HEK293 (cell line): Measurements from ENCODE around the gene MSH4.

Experiments used
- CTCF ChIA-PET: fragments of 350-600 bp; formaldehyde crosslinking; extraction: SDS; loops from one replicate; lab custom pipeline; 2021; ENCODE audit warnings: antibody characterized with exemption; lab: Yijun Ruan, JAX
- POLR2A ChIA-PET: fragments of 300-600 bp; formaldehyde crosslinking; extraction: SDS; loops from one replicate; lab custom pipeline; 2020; ENCODE audit warnings: antibody characterized with exemption, inconsistent platforms; lab: Yijun Ruan, JAX
- H3K27ac ChIP-seq: fragments of 200-500 bp; sonication (Bioruptor generic); 2 replicates; pipeline ENCODE4 v1.5.1; 2014; ENCODE audit warnings: low read depth, low read length, control low read depth, inconsistent platforms; ENCODE audit errors: extremely low read depth
- H3K36me3 ChIP-seq, 2 experiments: fragments of 200-500 bp in 1 of 2; sonication (Bioruptor generic) in 1 of 2; 1 replicate in 1 of 2; 2 replicates in 1 of 2; pipeline ENCODE4 v1.5.1; 2014 to 2017; ENCODE audit warnings: inconsistent platforms in 2 of 2, low read length in 2 of 2; ENCODE audit not compliant: control insufficient read depth in 2 of 2, insufficient read depth in 1 of 2
- H3K4me1 ChIP-seq: fragments of 200-500 bp; sonication (Bioruptor generic); 2 replicates; pipeline ENCODE4 v1.5.1; 2014; ENCODE audit warnings: mild to moderate bottlenecking, low read length, inconsistent platforms; ENCODE audit not compliant: control insufficient read depth, insufficient read depth
- H3K4me3 ChIP-seq: 2 replicates; pipeline ENCODE4 v1.5.1; 2011; ENCODE audit warnings: low read depth, mild to moderate bottlenecking, control low read depth, low read length, moderate library complexity
- H3K9me3 ChIP-seq: fragments of 200-500 bp; sonication (Bioruptor generic); 2 replicates; pipeline ENCODE4 v1.5.1; 2014; ENCODE audit warnings: low read depth, low read length, inconsistent platforms; ENCODE audit not compliant: control insufficient read depth, insufficient read depth
- CTCF ChIP-seq: fragments of 450-650 bp; formaldehyde crosslinking; IDR thresholded peaks from 2 replicates; pipeline ENCODE4 v1.5.1; 2016; ENCODE audit warnings: missing biosample characterization, missing genetic modification characterization
- GLI2 ChIP-seq: fragments of 450-650 bp; formaldehyde crosslinking; IDR thresholded peaks from 2 replicates; pipeline ENCODE4; 2017; ENCODE audit warnings: missing biosample characterization, missing genetic modification characterization, low read depth, borderline replicate concordance
- KLF16 ChIP-seq: fragments of 450-650 bp; formaldehyde crosslinking; IDR thresholded peaks from 2 replicates; pipeline ENCODE4 v1.5.1; 2017; ENCODE audit warnings: missing biosample characterization, missing genetic modification characterization
- PRDM6 ChIP-seq: fragments of 450-650 bp; formaldehyde crosslinking; IDR thresholded peaks from 2 replicates; pipeline ENCODE4 v1.5.1; 2017; ENCODE audit warnings: missing biosample characterization, missing genetic modification characterization
- REPIN1 ChIP-seq: fragments of 450-650 bp; formaldehyde crosslinking; IDR thresholded peaks from 2 replicates; pipeline ENCODE4 v1.5.1; 2017; ENCODE audit warnings: missing biosample characterization, missing genetic modification characterization, low read depth
- REST ChIP-seq: fragments of 450-650 bp; formaldehyde crosslinking; IDR thresholded peaks from 2 replicates; pipeline ENCODE4 v1.5.1; 2016; ENCODE audit warnings: missing biosample characterization, missing genetic modification characterization
- SALL2 ChIP-seq: fragments of 450-650 bp; formaldehyde crosslinking; IDR thresholded peaks from 2 replicates; pipeline ENCODE4 v1.5.0; 2017; ENCODE audit warnings: missing biosample characterization, mild to moderate bottlenecking, missing genetic modification characterization, borderline replicate concordance
- SP3 ChIP-seq: fragments of 450-650 bp; formaldehyde crosslinking; IDR thresholded peaks from 2 replicates; pipeline ENCODE4 v1.5.1; 2016; ENCODE audit warnings: missing biosample characterization, missing genetic modification characterization
- ZBTB6 ChIP-seq: fragments of 450-650 bp; formaldehyde crosslinking; IDR thresholded peaks from 2 replicates; pipeline ENCODE4 v1.5.1; 2017; ENCODE audit warnings: missing biosample characterization, missing genetic modification characterization
- ZFP41 ChIP-seq: fragments of 450-650 bp; formaldehyde crosslinking; IDR thresholded peaks from 2 replicates; pipeline ENCODE4 v1.5.1; 2016; ENCODE audit warnings: missing biosample characterization, missing genetic modification characterization, borderline replicate concordance
- ZNF133 ChIP-seq: fragments of 450-650 bp; formaldehyde crosslinking; IDR thresholded peaks from 2 replicates; pipeline ENCODE4 v1.5.1; 2016; ENCODE audit warnings: missing biosample characterization, missing genetic modification characterization
- ZNF146 ChIP-seq: fragments of 450-650 bp; formaldehyde crosslinking; IDR thresholded peaks from 2 replicates; pipeline ENCODE4 v1.5.1; 2016; ENCODE audit warnings: missing biosample characterization, missing genetic modification characterization
- ZNF155 ChIP-seq: fragments of 450-650 bp; formaldehyde crosslinking; IDR thresholded peaks from 2 replicates; pipeline ENCODE4 v1.5.1; 2016; ENCODE audit warnings: missing biosample characterization, missing genetic modification characterization
- ZNF157 ChIP-seq: fragments of 450-650 bp; formaldehyde crosslinking; IDR thresholded peaks from 2 replicates; pipeline ENCODE4 v1.5.1; 2016; ENCODE audit warnings: missing biosample characterization, missing genetic modification characterization
- ZNF2 ChIP-seq: fragments of 450-650 bp; formaldehyde crosslinking; IDR thresholded peaks from 2 replicates; pipeline ENCODE4 v1.5.1; 2016; ENCODE audit warnings: missing biosample characterization, missing genetic modification characterization
- ZNF202 ChIP-seq: fragments of 450-650 bp; formaldehyde crosslinking; IDR thresholded peaks from 2 replicates; pipeline ENCODE4 v1.5.1; 2016; ENCODE audit warnings: missing biosample characterization, missing genetic modification characterization, borderline replicate concordance
- ZNF280C ChIP-seq: fragments of 450-650 bp; formaldehyde crosslinking; IDR thresholded peaks from 2 replicates; pipeline ENCODE4 v1.5.1; 2016; ENCODE audit warnings: missing biosample characterization, missing genetic modification characterization
- ZNF350 ChIP-seq: fragments of 450-650 bp; formaldehyde crosslinking; IDR thresholded peaks from 2 replicates; pipeline ENCODE4 v1.5.0; 2017; ENCODE audit warnings: missing biosample characterization, mild to moderate bottlenecking, missing genetic modification characterization
- ZNF354C ChIP-seq: fragments of 450-650 bp; formaldehyde crosslinking; IDR thresholded peaks from 2 replicates; pipeline ENCODE4 v1.5.1; 2016; ENCODE audit warnings: missing biosample characterization, missing genetic modification characterization, low read depth, borderline replicate concordance
- ZNF629 ChIP-seq: fragments of 450-650 bp; formaldehyde crosslinking; IDR thresholded peaks from 2 replicates; pipeline ENCODE4 v1.5.1; 2017; ENCODE audit warnings: missing biosample characterization, missing genetic modification characterization
- ZNF654 ChIP-seq: fragments of 450-650 bp; formaldehyde crosslinking; IDR thresholded peaks from 2 replicates; pipeline ENCODE4 v1.5.1; 2016; ENCODE audit warnings: low read depth, missing biosample characterization, missing genetic modification characterization
- ZNF660 ChIP-seq: fragments of 450-650 bp; IDR thresholded peaks from 2 replicates; pipeline ENCODE4 v1.5.1; 2018; ENCODE audit warnings: missing biosample characterization, mild to moderate bottlenecking, missing genetic modification characterization
- ZNF664 ChIP-seq: fragments of 450-650 bp; formaldehyde crosslinking; IDR thresholded peaks from 2 replicates; pipeline ENCODE4 v1.5.1; 2016; ENCODE audit warnings: missing biosample characterization, missing genetic modification characterization
- ZNF677 ChIP-seq: fragments of 450-650 bp; IDR thresholded peaks from 2 replicates; pipeline ENCODE4 v1.5.0; 2018; ENCODE audit warnings: missing biosample characterization, mild to moderate bottlenecking, missing genetic modification characterization, moderate library complexity
- TF ChIP-seq, protein P1 (sequence below): fragments of 450-650 bp; formaldehyde crosslinking; IDR thresholded peaks from 2 replicates; pipeline ENCODE4 v1.5.1; 2016; ENCODE audit warnings: missing biosample characterization, missing genetic modification characterization

Gene MSH4

GRCh38 chr1:75952016-75952415 lies 155.3 kb downstream of the MSH4 start:
- Histone ChIP-seq H3K36me3 (no peaks in the 10 kb centered on the region), H3K4me1 (no peaks in the 10 kb centered on the region), H3K27ac (no peak overlapping the region), H3K9me3 (no peaks in the 10 kb centered on the region), H3K4me3 (no peak overlapping the region)
- CTCF ChIA-PET = no interaction called here
- no peak for TF ChIP-seq ZNF146 (tag by site-specific recombination)
- TF ChIP-seq ZNF155 = no peak
- no peak for TF ChIP-seq ZNF350 (tag by site-specific recombination)
- no peak for TF ChIP-seq ZNF2
- TF ChIP-seq GLI2 (tag by site-specific recombination) = no peak
- TF ChIP-seq ZNF157 (tag by site-specific recombination) = no peak
- no peak for TF ChIP-seq PRDM6 (tag by site-specific recombination)
- TF ChIP-seq ZNF629 (tag by site-specific recombination) = no peak
- no peak for TF ChIP-seq REPIN1 (tag by site-specific recombination)
- TF ChIP-seq ZNF133 (tag by site-specific recombination) = no peak
- no peak for TF ChIP-seq ZBTB6 (tag by site-specific recombination)
- no peak for TF ChIP-seq REST (tag by site-specific recombination)
- TF ChIP-seq SP3 = no peak
- POLR2A ChIA-PET = no interaction called here

GRCh38 chr1:75953461-75953860 lies 156.8 kb downstream of the MSH4 start:
- Histone ChIP-seq H3K9me3 (no peaks in the 10 kb centered on the region), H3K4me3 (no peak overlapping the region), H3K4me1 (no peaks in the 10 kb centered on the region), H3K27ac (no peak overlapping the region), H3K36me3 (no peaks in the 10 kb centered on the region)
- POLR2A ChIA-PET = no interaction called here
- CTCF ChIA-PET = no interaction called here
- TF ChIP-seq KLF16 (tag by site-specific recombination) = no peak
- TF ChIP-seq ZNF280C (tag by site-specific recombination) = no peak
- TF ChIP-seq, protein P1, sequence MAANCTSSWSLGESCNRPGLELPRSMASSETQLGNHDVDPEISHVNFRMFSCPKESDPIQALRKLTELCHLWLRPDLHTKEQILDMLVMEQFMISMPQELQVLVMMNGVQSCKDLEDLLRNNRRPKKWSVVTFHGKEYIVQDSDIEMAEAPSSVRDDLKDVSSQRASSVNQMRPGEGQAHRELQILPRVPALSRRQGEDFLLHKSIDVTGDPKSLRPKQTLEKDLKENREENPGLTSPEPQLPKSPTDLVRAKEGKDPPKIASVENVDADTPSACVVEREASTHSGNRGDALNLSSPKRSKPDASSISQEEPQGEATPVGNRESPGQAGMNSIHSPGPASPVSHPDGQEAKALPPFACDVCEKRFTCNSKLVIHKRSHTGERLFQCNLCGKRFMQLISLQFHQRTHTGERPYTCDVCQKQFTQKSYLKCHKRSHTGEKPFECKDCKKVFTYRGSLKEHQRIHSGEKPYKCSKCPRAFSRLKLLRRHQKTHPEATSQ (tag by site-specific recombination) = no peak
- TF ChIP-seq ZNF677 = no peak
- no peak for TF ChIP-seq ZFP41
- no peak for TF ChIP-seq ZNF354C (tag by site-specific recombination)
- no peak for TF ChIP-seq ZNF2
- TF ChIP-seq ZNF660 (tag by site-specific recombination) = no peak
- no peak for TF ChIP-seq CTCF (tag by site-specific recombination)
- TF ChIP-seq ZNF202 (tag by site-specific recombination) = no peak
- TF ChIP-seq ZNF654 = no peak
- TF ChIP-seq ZNF664 (tag by site-specific recombination) = no peak
- TF ChIP-seq SALL2 (tag by site-specific recombination) = no peak
